Activated CD8-positive, alpha-beta memory T cell treated with anti-CD3 and anti-CD28 coated beads, Interleukin-2, amount 50 U/mL, for 48 hours (primary cell): ENCODE measurements around the gene ADCK2.
"Not testable (repeated sequence)": the region's sequence is repeated elsewhere in the genome, so short reads cannot be mapped to it uniquely, and the experiment has no call there.

Source experiments
- DNase-seq: peaks from one replicate; pipeline ENCODE4 v3.0.0-alpha.2; 2020

ADCK2 gene

DNA sequence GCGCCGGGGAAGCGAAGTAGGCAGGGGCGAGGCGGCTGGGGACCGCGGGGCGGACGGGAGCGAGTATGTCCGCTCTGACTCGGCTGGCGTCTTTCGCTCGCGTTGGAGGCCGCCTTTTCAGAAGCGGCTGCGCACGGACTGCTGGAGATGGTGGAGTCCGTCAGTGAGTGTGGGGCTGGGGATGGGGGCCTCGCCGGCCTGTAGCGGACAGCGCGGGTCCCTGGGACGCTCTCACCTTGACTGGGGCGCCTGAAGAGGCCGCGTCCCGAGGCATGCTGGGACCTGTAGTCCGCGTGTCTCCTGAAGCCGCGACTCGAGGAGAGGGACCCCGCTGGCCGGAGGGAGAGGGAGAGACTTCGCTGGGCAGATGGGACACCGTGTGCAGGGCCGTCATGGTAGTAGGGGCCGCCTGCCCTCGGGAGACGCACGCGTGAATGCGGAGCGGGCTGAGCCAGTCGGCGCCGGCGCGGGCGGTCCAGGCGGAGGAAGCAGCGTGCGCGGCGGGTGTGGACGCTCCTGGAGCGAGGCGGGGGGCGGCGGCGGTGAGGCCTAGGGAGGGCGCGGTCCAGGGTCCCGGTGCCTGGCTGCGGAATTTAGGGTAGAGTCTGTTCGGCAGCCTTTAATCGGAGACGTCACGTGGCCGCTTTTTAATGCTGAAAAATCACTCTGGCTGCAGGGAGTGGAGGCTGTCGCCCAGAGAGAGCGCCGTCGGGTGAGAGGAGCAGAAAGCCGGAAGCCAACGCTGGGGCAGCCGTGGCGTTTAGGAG lies 24.1 kb downstream of the ADCK2 start, which contains the start of gene NDUFB2:
Gene NDUFB2 (plus strand): TSS at position 29 of the 767 bp plus-strand sequence. CDS start 37 bp downstream, at position 66.
- DNase-seq = peak; percentile 88

DNA sequence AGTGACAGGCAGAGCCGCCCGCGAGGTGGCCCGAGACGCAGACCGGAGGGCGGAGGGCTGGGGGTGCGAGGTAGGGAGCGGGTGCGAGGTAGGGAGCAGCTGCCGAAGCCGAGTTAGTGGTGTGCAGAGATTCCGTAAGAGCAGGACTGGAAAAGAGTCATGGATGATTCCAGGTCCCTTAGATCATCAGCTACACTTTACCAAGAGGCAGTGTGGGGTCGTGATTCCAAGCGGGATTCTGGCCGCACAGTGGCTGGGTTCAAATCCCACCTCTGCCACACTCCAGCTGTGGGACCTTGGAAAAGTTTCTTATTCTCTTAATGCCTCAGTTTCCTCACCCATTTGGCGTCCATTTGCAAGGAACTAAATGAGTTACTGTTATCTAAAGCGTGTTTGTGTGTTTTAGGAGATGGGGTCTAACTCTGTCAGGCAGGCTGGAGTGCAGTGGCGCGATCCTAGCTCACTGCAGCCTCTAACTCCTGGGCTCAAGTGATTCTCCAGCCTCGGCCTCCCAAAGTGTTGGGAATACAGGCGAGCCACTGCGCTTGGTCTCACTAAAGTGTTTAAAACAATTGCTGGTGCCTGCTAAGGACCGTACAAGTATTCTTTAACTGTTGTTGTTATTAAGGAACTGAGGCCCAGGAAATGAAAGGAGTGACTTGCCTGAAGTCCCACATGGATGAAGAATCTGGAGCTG lies 24.9 kb downstream of the ADCK2 start:
- no peak for DNase-seq

DNA sequence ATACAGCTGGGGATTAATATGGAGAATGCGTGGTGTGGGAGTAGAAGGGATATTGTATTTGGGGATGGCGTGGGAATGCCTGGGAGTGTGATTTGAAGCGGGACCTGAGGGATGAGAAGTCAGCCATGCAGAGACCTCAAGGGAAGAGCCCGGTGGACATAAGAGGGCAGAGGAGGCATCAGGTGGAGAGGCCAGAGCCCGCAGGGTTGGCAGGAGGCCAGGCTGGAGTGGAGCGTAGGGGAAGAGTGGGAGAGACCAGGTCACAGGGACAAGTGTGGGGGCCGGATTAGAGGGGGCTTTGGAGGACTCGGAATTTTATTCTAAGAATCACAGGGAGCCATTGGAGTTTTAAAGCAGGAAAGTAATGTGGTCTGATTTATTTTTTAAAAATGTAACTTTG lies 25.7 kb downstream of the ADCK2 start:
- DNase-seq = no peak

DNA sequence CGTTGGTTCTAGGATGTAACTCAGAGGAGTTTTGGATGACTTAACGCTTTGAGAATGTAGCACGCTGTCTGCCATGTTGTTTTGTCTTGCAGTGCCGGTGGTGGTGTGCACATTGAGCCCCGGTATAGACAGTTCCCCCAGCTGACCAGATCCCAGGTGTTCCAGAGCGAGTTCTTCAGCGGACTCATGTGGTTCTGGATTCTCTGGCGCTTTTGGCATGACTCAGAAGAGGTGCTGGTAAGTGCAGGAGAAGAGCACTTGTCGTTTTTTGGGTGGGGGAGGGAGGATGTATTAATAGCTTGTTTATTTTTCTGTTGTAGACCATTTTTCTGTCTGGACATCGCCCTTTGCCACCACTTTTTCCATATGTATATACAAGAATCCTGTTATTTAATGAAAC lies 30.0 kb downstream of the ADCK2 start:
- DNase-seq = no peak

DNA sequence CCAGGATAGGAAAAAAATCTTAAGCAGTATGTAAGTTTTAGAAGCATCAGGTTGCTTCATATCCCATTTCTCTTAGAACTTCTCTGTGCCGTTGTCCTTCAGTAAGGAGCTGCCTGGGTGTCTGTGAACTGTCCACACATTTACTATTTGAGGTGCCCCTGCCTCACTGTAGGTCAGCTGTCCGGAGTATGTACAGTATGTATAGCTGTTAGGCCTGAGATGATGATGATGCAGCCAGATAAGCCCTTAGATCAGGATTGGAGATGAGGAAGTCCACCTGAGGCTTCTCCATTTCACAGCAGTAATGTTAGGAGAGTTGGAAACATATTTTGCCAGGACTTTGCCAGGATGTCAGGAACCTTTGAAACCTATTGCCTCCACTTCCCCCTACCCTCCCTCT lies 31.5 kb downstream of the ADCK2 start:
- no peak for DNase-seq

DNA sequence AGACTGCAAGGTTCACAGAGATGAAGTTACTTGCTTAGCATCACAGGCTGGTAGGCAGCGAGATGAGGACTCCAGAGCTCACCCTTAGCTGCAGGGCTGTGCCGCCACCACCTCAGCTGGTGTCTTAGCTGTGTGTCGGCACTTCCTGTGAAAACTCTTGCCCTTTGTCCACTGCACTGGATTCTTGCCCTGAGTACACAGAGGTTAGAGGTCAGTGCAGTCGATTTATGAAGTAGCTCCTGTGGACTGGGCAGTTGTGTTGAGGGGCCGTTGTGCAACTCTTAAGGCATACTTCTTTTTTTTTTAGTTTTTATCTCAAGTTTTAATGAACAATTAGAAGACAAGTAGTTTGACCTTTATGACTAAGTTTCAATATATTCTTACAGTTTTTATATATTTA lies 34.4 kb downstream of the ADCK2 start:
- no peak for DNase-seq

DNA sequence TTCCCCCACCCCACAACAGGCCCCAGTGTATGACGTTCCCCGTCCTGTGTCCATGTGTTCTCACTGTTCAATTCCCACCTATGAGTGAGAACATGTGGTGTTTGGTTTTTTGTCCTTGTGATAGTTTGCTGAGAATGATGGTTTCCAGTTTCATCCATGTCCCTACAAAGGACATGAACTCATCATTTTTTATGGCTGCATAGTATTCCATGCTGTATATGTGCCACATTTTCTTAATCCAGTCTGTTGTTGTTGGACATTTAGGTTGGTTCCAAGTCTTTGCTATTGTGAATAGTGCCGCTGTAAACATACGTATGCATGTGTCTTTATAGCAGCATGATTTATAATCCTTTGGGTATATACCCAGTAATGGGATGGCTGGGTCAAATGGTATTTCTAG lies 36.0 kb downstream of the ADCK2 start:
- not testable (repeated sequence) for DNase-seq

DNA sequence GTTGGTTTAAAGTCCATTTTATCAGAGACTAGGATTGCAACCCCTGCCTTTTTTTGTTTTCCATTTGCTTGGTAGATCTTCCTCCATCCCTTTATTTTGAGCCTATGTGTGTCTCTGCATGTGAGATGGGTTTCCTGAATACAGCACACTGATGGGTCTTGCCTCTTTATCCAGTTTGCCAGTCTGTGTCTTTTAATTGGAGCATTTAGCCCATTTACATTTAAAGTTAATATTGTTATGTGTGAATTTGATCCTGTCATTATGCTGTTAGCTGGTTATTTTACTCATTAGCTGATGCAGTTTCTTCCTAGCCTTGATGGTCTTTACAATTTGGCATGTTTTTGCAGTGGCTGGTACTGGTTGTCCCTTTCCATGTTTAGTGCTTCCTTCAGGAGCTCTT lies 39.6 kb downstream of the ADCK2 start:
- DNase-seq = not testable (repeated sequence)

DNA sequence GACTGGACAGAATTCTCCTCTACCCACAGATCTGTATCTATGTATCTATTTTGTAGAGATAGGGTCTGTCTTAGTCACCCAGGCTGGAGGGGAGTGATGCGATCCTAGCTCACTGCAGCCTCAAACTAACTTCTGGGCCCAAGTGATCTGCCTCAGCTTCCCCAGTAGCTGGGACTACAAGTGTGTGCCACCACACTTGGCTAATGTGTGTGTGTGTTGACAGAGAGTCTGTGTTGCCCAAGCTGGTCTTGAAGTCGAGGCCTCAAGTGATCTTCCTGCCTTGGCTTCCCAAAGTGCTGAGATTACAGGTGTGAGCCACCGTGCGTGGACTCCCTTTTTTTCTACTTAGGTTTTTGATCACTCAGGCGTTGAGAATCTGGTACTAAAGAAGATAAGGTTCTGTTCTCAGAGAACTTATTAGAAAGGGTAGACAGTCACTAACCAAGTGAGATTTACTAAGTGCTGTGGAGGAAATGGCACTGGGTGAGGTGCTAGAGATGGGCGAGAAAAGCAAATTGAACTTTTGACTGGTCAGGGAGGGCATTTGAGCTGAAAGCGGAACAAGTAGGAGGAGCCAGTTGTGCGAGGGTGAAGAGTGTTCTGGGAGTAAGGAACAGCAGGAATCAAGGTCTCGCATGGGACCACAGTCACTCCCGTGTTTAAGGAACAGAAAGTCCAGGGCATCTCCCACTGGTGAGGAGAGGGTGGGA lies 41.7 kb downstream of the ADCK2 start:
- DNase-seq = no peak

DNA sequence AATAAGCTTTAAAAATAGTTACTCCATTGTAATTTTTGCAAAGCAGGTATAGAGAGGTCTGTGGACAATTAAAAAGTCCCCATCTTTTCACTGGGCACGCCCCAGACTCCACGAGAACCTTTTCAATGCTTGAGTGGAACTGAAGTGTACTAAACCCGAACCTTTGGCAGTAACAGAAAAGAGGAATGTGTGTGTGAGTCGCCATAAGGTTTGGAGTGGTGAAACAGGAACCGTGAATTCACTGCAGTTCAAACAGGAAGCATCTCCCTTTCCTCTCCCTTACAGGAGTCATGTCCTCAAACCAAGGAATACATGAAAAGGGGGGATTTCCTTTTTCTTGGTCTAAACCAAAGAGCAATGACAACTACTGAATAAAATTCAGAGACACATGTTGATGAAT lies 47.0 kb downstream of the ADCK2 start:
- no peak for DNase-seq

DNA sequence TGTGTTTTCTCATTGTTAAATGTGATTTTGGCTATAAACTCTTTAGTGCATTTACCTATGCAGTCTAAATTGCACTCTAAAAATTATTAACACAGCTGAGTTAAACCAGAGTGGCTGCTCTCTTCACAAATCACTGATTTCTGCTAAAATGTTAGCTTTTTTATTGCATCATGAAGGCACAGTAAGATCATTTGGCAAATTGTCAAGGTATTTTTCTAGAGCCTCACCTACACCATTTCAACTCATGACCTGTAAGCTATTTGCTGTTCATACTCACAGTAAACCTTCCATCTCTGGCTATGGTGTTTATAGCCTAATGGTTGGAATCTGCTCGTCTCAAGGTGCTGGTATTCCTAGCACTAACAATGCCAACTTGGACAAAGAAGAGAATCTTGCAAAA lies 49.5 kb downstream of the ADCK2 start:
- DNase-seq = no peak

DNA sequence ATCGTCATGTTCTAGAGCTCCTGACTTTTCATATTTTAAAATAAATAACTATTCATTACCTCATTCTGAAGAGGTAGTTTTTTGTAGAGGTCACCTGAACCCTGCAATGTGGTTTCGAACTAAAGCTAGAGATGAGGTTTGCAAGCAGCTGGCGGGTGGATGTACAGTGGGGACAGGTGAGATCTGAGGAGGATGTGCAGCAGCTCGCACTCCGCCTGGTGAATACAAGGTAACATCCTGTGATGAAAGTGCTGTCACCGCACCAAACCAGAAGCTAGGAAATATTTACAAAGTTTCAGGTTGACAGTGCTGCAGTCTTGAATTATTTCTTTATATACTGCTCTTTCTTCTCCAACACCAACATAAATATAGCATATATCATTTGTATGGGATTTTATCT lies 50.3 kb downstream of the ADCK2 start:
- DNase-seq = no peak

DNA sequence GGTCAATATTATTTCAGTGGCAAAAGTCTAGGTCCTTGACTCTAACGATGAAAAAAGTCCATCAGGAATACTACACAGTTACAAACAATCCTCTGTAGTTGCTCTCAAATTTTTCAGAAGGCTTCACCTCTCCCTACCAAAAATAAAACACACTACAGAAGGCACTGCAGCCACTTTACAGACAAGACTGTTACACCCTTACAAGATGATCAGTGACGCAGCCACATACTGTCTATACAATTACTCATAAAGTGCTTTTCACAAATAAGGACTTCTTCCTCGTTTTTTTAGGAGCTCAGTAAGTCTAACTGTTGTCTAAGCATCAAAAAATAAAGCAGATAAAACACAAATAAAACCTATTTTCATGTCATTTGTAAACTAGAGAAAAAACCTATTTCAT lies 50.8 kb downstream of the ADCK2 start:
- no peak for DNase-seq

DNA sequence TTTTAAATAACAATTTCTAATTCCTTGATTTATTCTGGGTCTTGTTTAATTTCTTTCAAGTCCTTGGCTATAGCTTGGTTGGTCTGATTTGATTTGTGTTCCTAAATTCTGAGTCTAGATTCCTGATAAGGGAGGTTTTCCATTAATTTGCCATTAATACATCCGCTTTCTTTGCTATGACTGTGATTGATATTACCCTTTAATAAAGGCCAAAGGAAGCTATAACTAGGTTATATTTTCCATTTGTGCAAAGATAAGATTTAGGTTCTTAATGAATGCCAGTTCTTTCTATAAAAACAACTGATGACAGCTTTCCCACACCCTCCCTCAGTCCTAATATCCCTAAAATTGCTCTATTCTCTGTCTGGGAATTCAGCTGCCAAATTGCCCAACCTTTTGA lies 52.0 kb downstream of the ADCK2 start:
- DNase-seq = no peak

DNA sequence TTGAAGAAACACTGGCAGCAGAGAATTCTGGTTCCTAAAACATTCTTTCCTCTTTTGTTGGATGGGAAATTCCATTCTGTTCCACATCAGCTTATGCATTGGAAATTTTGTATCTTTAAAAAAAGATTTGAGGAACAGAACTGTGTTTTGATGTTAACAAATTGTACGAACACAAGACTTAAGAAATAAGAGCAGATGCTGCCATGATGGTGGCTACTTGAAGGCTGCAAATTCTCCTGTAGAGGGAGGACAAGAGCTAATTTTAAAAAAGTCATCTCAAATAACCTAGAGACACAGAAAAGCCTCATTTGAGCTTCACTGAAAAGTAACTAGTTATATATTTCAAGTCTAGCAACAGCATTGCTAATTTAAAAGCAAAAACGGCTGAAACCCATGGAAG lies 53.5 kb downstream of the ADCK2 start:
- DNase-seq = no peak

DNA sequence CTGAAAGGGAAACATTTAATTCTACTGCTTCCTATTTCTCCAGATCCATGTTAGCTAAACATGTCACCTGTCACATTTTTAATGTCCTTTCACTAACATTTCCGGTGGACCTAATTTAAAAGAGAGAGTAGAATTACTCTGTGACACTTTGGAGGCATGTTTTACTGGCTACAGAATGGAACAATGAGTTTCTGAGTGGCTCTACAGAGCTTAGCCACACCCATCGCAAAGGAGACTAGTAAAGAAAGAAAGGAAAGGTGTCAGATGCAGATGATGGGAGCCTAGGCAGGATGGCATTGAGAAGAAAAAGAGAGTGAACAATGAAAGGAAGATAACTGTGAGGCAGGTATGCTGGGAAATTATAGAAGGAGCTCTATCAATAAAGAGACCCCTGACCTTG lies 59.7 kb downstream of the ADCK2 start:
- DNase-seq = no peak

DNA sequence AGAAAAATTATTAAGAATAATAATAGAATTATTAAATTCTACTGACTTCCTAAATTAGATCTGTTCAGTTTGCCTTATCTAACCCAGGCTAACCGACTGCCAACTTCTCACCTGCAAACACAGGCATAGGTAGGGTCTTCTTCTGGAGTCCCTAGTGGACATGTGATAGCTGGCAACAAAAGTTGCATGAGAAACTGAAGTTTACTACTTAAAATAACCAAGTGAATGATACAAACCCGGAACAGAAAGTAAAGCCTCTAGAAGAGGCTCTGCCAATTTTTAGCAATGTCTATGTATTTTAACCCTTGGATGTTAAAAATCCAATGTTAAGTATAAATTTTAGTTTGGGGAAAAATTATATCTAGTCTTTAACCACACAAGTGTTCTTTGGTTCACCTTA lies 61.4 kb downstream of the ADCK2 start:
- no peak for DNase-seq

DNA sequence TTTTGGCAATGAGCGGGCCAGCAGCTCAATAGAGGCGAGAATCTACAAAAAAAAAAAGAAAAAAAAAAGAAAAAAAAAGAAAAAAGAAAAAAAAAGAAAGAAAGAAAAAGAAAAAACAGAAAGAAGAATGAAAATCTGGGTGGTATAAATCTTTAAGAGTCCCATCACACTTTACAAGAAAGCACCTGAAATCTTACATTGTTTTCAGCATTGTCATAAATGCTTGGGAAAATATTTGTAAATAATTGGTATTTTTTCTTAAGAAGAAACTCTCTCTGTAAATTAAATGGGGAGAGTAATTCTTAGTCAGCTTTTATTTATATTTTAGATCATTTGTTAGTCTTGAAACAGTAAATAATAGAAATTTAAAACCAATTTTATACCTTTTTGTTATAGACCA lies 62.0 kb downstream of the ADCK2 start:
- DNase-seq = no peak

DNA sequence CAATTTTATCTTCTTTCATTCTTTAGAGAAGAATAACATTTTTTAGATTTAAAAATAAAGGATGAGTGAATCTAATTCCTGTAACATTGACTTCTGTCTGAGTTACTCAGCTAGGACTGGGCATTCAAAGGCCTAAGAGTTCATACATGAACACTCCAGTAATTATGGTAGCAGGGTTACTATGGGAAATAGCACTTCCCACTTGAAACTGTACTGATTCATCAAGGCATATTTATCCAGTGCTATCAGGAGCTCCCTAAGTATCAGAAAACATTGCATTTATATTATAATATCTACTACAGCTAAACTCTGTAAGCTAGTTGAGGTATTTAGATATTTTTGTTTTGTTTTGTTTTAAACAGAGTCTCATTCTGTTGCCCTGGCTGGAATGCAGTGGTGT lies 65.5 kb downstream of the ADCK2 start:
- no peak for DNase-seq

DNA sequence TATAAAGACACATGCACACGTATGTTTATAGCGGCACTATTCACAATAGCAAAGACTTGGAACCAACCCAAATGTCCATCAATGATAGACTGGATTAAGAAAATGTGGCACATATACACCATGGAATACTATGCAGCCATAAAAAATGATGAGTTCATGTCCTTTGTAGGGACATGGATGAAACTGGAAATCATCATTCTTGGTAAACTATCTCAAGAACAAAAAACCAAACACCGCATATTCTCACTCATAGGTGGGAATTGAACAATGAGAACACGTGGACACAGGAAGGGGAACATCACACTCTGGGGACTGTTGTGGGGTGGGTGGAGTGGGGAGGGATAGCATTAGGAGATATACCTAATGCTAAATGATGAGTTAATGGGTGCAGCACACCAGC lies 70.5 kb downstream of the ADCK2 start:
- DNase-seq = not testable (repeated sequence)

DNA sequence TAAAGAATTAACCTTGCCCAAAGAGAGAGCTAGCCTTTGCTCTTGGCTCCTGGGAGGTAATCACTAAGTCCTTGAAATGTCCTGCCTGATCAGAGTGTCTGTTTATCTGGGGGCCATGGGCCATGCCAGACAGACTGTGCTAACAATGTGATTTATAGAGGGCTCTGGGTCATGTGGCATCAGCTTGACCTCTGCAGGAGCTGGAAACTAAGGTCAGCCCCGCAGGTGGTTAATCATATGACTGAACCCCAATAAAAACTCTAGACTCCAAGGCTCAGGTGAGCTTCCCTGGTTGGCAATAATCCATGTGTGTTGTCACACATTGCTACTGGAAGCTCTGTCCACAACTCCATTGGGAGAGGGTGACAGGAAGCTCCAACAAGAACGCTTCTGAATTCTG lies 71.3 kb downstream of the ADCK2 start:
- DNase-seq = no peak
